HL-60 (cell line): Measurements from ENCODE around the gene GALNT9.

Experiments used
- CTCF ChIP-seq: IDR thresholded peaks from one replicate; pipeline ENCODE4 v1.5.1; 2011; ENCODE audit warnings: low read length, control low read depth, inconsistent platforms; ENCODE audit not compliant: insufficient read depth
- SPI1 ChIP-seq: IDR thresholded peaks from 2 replicates; pipeline ENCODE4 v1.6.1; 2012; ENCODE audit warnings: low read depth, mild to moderate bottlenecking, borderline replicate concordance

- TF ChIP-seq CTCF (no peak), SPI1 (no peak)
Observed at GRCh38 chr12:132154941-132155770, 174.2 kb downstream of the GALNT9 start.
